Natural killer cell (primary cell): ENCODE results near the gene ZBTB22. TPM values are rescaled to one million over a fixed set of nuclear protein-coding genes. Genes with fewer than 3 reads are reported as not detected.

ENCODE experiments used
- ATAC-seq, 3 donors: fragments of 150-1000 bp in 2 of 3; fragments of 200-7000 bp in 1 of 3; cut with Tn5 transposase; 1 replicate in 1 of 3; 2 replicates in 2 of 3; pipeline ENCODE4 v1.10.0; 2021; ENCODE audit warnings: mild to moderate bottlenecking in 2 of 3, moderate library complexity in 2 of 3
- DNase-seq, 2 donors: peaks; one replicate each; pipeline versions ENCODE4 v3.0.0 to v3.0.0-alpha.2; 2013 to 2021; ENCODE audit warnings: mixed read lengths in 1 of 2
- H3K27ac ChIP-seq: one replicate; pipeline ENCODE4 v1.5.1; 2013; ENCODE audit warnings: mild to moderate bottlenecking, low read length
- H3K27me3 ChIP-seq: one replicate; pipeline ENCODE4 v1.6.1; 2013; ENCODE audit warnings: low read length; ENCODE audit not compliant: control insufficient read depth, insufficient read depth
- H3K36me3 ChIP-seq: one replicate; pipeline ENCODE4 v1.6.1; 2013; ENCODE audit warnings: low read length; ENCODE audit not compliant: control insufficient read depth, insufficient read depth
- H3K4me1 ChIP-seq: one replicate; pipeline ENCODE4 v1.6.1; 2013; ENCODE audit warnings: low read length; ENCODE audit not compliant: control insufficient read depth, insufficient read depth
- H3K4me3 ChIP-seq: one replicate; pipeline ENCODE4 v1.5.1; 2013; ENCODE audit warnings: low read length
- H3K9me3 ChIP-seq: one replicate; pipeline ENCODE4 v1.6.1; 2013; ENCODE audit warnings: low read length; ENCODE audit not compliant: control insufficient read depth, insufficient read depth
- H3K27ac Mint-ChIP-seq, 2 donors: one replicate each; pipeline ENCODE4 v1.8.0; 2022; ENCODE audit warnings: mild to moderate bottlenecking in 2 of 2, mixed read lengths in 2 of 2, moderate library complexity in 1 of 2
- H3K27me3 Mint-ChIP-seq, 2 donors: one replicate each; pipeline ENCODE4 v1.8.0; 2022; ENCODE audit warnings: low read depth in 2 of 2, mixed read lengths in 2 of 2
- H3K36me3 Mint-ChIP-seq: one replicate; pipeline ENCODE4 v1.8.0; 2022; ENCODE audit warnings: mixed read lengths
- H3K4me1 Mint-ChIP-seq, 2 donors: one replicate each; pipeline ENCODE4 v1.8.0; 2022; ENCODE audit warnings: mixed read lengths in 2 of 2
- H3K4me3 Mint-ChIP-seq: one replicate; pipeline ENCODE4 v1.8.0; 2022; ENCODE audit warnings: mild to moderate bottlenecking, moderate library complexity, mixed read lengths
- H3K9me3 Mint-ChIP-seq, 2 donors: one replicate each; pipeline ENCODE4 v1.8.0; 2022; ENCODE audit warnings: mixed read lengths in 2 of 2
- WGBS: methylation state at CpG from one replicate; pipeline ENCODE4 v1.1.7; 2013; ENCODE audit warnings: missing lambda C conversion rate; ENCODE audit not compliant: insufficient coverage; 5-methylcytosine and 5-hydroxymethylcytosine counted together
- intact Hi-C: fragments of 100-400 bp; cut with micrococcal nuclease; formaldehyde crosslinking; loops from one replicate; pipeline ENCODE4 v1.14.2; 2022
- total RNA-seq, 4 donors: library from RNA; stranded (reverse); fragments of 120-200 nt in 1 of 4; gene quantifications; one replicate each; pipeline versions ENCODE4 v1.2.3 to v1.2.4, GENCODE V29; 2013 to 2022
- TF ChIP-seq, protein P1 (sequence below): fragments of 200-600 bp; IDR thresholded peaks from one replicate; pipeline ENCODE4 v1.8.0; 2022; ENCODE audit warnings: antibody characterized with exemption

The ZBTB22 gene
- total RNA-seq, 3 donors from 2014 or later (not counting 1 experiment from before 2014, with no cell fraction given) = 20.4 to 34.0 (median 25.9) TPM

DNA sequence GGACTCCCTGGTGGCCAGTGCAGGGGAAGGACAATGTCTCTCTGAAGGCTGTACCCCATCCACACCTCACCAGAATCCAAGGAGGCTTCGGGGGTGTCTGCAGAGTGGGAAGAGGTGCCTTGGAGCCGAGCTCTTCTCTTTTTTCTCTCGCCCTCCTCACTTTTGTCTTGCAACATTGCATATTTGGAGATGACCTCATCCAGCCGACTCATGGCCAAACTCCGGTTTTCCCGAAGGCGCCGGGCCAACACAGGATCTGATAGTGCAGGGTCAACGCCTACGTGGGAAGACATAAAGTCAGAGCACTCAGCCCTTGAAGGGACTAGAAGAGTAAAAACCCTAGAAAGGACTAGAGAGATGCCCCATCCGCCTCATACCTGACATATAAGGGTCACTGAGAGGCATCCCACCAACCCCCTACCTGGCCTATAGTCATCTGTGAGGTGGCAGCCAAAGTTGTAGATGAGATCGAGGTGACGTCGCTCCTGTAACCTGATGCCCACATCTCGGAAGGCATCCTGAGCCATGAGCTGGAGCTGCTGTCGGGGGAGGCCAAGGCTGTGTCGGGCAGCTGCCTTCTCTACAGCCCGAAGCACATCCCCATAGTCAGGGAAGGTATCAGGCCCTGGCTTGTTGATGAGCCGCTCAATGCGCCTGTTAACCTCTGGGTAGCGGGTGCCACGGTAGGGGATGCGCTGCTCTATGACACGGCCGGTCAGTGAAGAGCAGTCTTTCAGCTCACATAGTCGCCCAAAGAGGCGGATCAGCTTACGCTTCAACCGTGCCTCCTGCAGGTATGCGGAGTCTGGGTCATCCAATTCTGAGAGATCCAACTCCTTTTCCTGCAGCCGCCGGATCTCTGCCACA lies 3.0 kb upstream of the ZBTB22 start:
- Mint-ChIP-seq H3K9me3 (no peaks in the 10 kb centered on the region), H3K4me3 (peak overlapping the region; percentile 86), H3K4me1 (peaks cover 65 to 82% of the 10 kb centered on the region in 2 donors), H3K27ac (peak overlapping the region; percentile 98 to 99), H3K27me3 (no peaks in the 10 kb centered on the region), H3K36me3 (peaks cover 25% of the 10 kb centered on the region)
- intact Hi-C loops = no loop called here
- Histone ChIP-seq H3K27ac (no peak overlapping the region), H3K27me3 (no peaks in the 10 kb centered on the region), H3K9me3 (no peaks in the 10 kb centered on the region), H3K4me3 (no peak overlapping the region), H3K36me3 (peaks cover 38% of the 10 kb centered on the region), H3K4me1 (peaks cover 71% of the 10 kb centered on the region)
- no peak for DNase-seq
- no peak for ATAC-seq
- 95% methylated on average over 32 of the region's 32 CpGs for WGBS
- TF ChIP-seq, protein P1, sequence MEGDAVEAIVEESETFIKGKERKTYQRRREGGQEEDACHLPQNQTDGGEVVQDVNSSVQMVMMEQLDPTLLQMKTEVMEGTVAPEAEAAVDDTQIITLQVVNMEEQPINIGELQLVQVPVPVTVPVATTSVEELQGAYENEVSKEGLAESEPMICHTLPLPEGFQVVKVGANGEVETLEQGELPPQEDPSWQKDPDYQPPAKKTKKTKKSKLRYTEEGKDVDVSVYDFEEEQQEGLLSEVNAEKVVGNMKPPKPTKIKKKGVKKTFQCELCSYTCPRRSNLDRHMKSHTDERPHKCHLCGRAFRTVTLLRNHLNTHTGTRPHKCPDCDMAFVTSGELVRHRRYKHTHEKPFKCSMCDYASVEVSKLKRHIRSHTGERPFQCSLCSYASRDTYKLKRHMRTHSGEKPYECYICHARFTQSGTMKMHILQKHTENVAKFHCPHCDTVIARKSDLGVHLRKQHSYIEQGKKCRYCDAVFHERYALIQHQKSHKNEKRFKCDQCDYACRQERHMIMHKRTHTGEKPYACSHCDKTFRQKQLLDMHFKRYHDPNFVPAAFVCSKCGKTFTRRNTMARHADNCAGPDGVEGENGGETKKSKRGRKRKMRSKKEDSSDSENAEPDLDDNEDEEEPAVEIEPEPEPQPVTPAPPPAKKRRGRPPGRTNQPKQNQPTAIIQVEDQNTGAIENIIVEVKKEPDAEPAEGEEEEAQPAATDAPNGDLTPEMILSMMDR = no peak

DNA sequence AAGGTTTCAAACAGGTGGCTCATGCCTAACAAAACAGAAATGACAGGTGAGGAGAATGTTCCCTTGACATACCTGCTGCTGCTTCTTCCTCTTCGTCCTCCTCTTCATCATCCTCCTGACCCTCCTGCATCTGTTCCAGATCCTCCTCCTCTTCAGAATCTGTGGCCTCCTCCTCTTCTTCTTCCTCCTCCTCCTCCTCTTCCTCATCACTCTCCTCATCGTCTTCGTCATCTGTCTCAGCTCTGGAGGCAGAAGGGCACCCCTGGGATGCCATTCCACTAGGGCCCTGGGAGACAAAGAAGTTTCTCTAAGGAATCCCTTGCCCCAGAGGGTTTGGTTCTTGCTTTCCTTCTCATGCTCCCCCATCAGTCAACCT lies 2.4 kb upstream of the ZBTB22 start:
- no peak overlapping the region for H3K27ac ChIP-seq

DNA sequence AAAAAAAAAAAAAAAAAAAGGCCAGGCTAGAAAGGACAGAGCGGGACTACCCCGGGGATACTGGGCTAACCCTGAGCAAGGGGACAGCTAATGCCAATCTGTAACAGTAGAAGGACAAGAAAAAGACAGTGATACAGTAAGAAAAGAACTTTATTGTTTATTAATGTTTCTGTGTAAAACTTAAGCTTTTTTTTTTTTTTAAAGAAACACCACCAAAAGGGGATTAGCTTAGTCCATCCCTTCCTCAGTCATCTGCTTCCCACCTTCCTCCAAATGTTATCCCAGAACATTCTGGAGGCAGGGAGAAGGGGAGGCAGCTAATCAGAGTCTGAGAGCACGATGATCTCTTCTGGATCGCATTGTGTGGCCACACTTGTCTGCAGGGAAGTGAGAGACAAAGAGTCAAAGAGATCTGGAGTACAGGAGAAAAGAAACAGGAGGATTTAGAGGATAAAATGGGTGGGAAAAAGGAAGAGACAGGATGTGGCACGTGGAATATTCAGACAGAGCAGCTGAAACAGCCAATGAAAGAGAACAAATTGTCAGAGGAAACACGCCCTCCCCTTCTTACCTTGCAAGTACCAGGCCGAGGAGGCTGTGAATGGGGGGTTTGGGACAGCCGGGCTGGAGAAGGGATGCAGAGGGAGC lies 1.0 kb upstream of the ZBTB22 start:
- ATAC-seq (no peak), DNase-seq (no peak)
- Mint-ChIP-seq H3K36me3 (peaks cover 25% of the 10 kb centered on the region), H3K27ac (peak overlapping the region; percentile 98 to 99), H3K4me1 (peaks cover 61 to 93% of the 10 kb centered on the region in 2 donors), H3K4me3 (peak overlapping the region; percentile 97), H3K27me3 (no peaks in the 10 kb centered on the region), H3K9me3 (no peaks in the 10 kb centered on the region)
- Histone ChIP-seq H3K36me3 (peaks cover 38% of the 10 kb centered on the region), H3K4me3 (peak overlapping the region; percentile 65), H3K4me1 (peaks cover 79% of the 10 kb centered on the region), H3K27me3 (no peaks in the 10 kb centered on the region), H3K9me3 (no peaks in the 10 kb centered on the region), H3K27ac (peak overlapping the region; percentile 84)
- 67% methylated on average over 7 of the region's 8 CpGs for WGBS
- intact Hi-C loops = no loop called here
- TF ChIP-seq, protein P1 = no peak

More for the DNA sequence above, 2.4 kb upstream of the ZBTB22 start:
- H3K27me3 Mint-ChIP-seq = no peaks in the 10 kb centered on the region
- Histone ChIP-seq H3K9me3 (no peaks in the 10 kb centered on the region), H3K4me3 (no peak overlapping the region), H3K27me3 (no peaks in the 10 kb centered on the region), H3K4me1 (peaks cover 77% of the 10 kb centered on the region), H3K36me3 (peaks cover 38% of the 10 kb centered on the region)
- peak overlapping the region; percentile 65 for H3K4me3 Mint-ChIP-seq
- peak overlapping the region; percentile 98 to 99 for H3K27ac Mint-ChIP-seq
- intact Hi-C loops = no loop called here
- ATAC-seq (no peak), DNase-seq (no peak)
- peaks cover 25% of the 10 kb centered on the region for H3K36me3 Mint-ChIP-seq
- no peaks in the 10 kb centered on the region for H3K9me3 Mint-ChIP-seq
- 89% methylated on average over 3 of the region's 3 CpGs for WGBS
- TF ChIP-seq, protein P1 = no peak
- H3K4me1 Mint-ChIP-seq = peaks cover 65 to 88% of the 10 kb centered on the region in 2 donors
